Small intestine (tissue), 4 donors: Measurements from ENCODE around the gene TMED7. TPM values are rescaled to one million over a fixed set of nuclear protein-coding genes. Genes with fewer than 3 reads are reported as not detected.

Source experiments
- polyA plus RNA-seq, 4 donors: library from polyadenylated mRNA; stranded (reverse) in 3 of 4; unstranded in 1 of 4; fragments of 200-250 nt in 3 of 4; fragments of 120-200 nt in 1 of 4; gene quantifications; one replicate each; pipeline versions ENCODE4 v1.2.1 to v1.2.3, GENCODE V29; 2013
- donor health status: healthy with polysubstance abuse.
- donor health status: Bipolar disorder and iron deficiency.
- donor health status: healthy.

TMED7 gene
- polyA plus RNA-seq, 4 donors, result 12.7 to 128 (median 25.7) TPM

Other genes starting within 250 kb of the TMED7 start
- gene FEM1C, start 81.3 kb downstream of the TMED7 start, polyA plus RNA-seq, result 10 to 100 TPM in 3 of 4 donors, 1 to 10 TPM in 1; 7.9 to 18.9 (median 11.5) TPM
- 1 to 10 TPM in 3 of 4 donors, under 1 TPM in 1; 0.27 to 2.2 (median 1.5) TPM for gene TICAM2, start 23.6 kb downstream of the TMED7 start, polyA plus RNA-seq
- gene CDO1, start 190.6 kb upstream of the TMED7 start, polyA plus RNA-seq, result 1 to 10 TPM; 1.1 to 5.9 (median 1.5) TPM
- gene ATG12, start 215.5 kb upstream of the TMED7 start, polyA plus RNA-seq, result 10 to 100 TPM; 28.6 to 76.7 (median 30.2) TPM
- 100 to 1,000 TPM in 3 of 4 donors, 10 to 100 TPM in 1; 62.7 to 149 (median 126) TPM for gene AP3S1, start 215.9 kb upstream of the TMED7 start, polyA plus RNA-seq